Muscle layer of duodenum (tissue), 2 donors: ENCODE measurements around the gene SCYL3.
"Not testable (repeated sequence)": the region's sequence is repeated elsewhere in the genome, so short reads cannot be mapped to it uniquely, and the experiment has no call there.

ENCODE experiments used
- H3K27ac ChIP-seq: one replicate; pipeline ENCODE4 v1.7.0; 2013; ENCODE audit warnings: mild to moderate bottlenecking, low read length
- H3K27me3 ChIP-seq: one replicate; pipeline ENCODE4 v1.7.0; 2013; ENCODE audit warnings: low read depth, mild to moderate bottlenecking, control low read depth, low read length
- H3K36me3 ChIP-seq, 2 donors: one replicate each; pipeline ENCODE4 v1.7.0; 2013; ENCODE audit warnings: low read length in 2 of 2, control low read depth in 1 of 2, mild to moderate bottlenecking in 1 of 2; ENCODE audit not compliant: insufficient read depth in 2 of 2, control insufficient read depth in 1 of 2
- H3K4me1 ChIP-seq, 2 donors: one replicate each; pipeline ENCODE4 v1.7.0; 2013; ENCODE audit warnings: low read length in 2 of 2, mild to moderate bottlenecking in 2 of 2, control low read depth in 1 of 2, moderate library complexity in 1 of 2; ENCODE audit not compliant: insufficient read depth in 2 of 2, control insufficient read depth in 1 of 2
- H3K4me3 ChIP-seq, 2 donors: one replicate each; pipeline ENCODE4 v1.7.0; 2013; ENCODE audit warnings: low read length in 2 of 2, low read depth in 1 of 2, mild to moderate bottlenecking in 1 of 2
- H3K9me3 ChIP-seq, 2 donors: one replicate each; pipeline ENCODE4 v1.7.0; 2013; ENCODE audit warnings: low read length in 2 of 2, control low read depth in 1 of 2, mild to moderate bottlenecking in 1 of 2; ENCODE audit not compliant: control insufficient read depth in 1 of 2
- donor health status: healthy.

SCYL3 gene

GRCh38 chr1:169811418-169812035 lies 82.2 kb downstream of the SCYL3 start:
- not testable (repeated sequence) for H3K4me1 ChIP-seq, H3K4me3 ChIP-seq, H3K9me3 ChIP-seq, H3K27ac ChIP-seq, H3K27me3 ChIP-seq
- H3K36me3 ChIP-seq: peaks cover 3 to 14% of the 10 kb centered on the region in 2 donors

- Histone ChIP-seq H3K4me1 (no peaks in the 10 kb centered on the region), H3K27me3 (no peaks in the 10 kb centered on the region), H3K36me3 (peaks cover 5 to 29% of the 10 kb centered on the region in 2 donors), H3K9me3 (no peaks in the 10 kb centered on the region), H3K4me3 (no peak overlapping the region), H3K27ac (no peak overlapping the region)
Observed at GRCh38 chr1:169809370-169810095, 84.2 kb downstream of the SCYL3 start.

- peaks cover 9 to 43% of the 10 kb centered on the region in 2 donors for H3K36me3 ChIP-seq
Observed at GRCh38 chr1:169804941-169805340, 88.8 kb downstream of the SCYL3 start.

GRCh38 chr1:169802888-169803287 lies 90.8 kb downstream of the SCYL3 start:
- Histone ChIP-seq H3K4me3 (no peak overlapping the region), H3K27ac (no peak overlapping the region), H3K4me1 (no peaks in the 10 kb centered on the region), H3K27me3 (no peaks in the 10 kb centered on the region), H3K9me3 (no peaks in the 10 kb centered on the region), H3K36me3 (peaks cover 9 to 41% of the 10 kb centered on the region in 2 donors)

More at GRCh38 chr1:169804941-169805340, 88.8 kb downstream of the SCYL3 start:
- Histone ChIP-seq H3K27ac (no peak overlapping the region), H3K27me3 (no peaks in the 10 kb centered on the region), H3K4me1 (no peaks in the 10 kb centered on the region), H3K4me3 (no peak overlapping the region), H3K9me3 (no peaks in the 10 kb centered on the region)
